22Rv1 (cell line): ENCODE results near the gene FRMD4B.

Source experiments
- ZFX ChIP-seq: fragments of 450-650 bp; IDR thresholded peaks from 2 replicates; pipeline ENCODE4 v1.6.1; 2017; ENCODE audit warnings: antibody characterized with exemption, borderline replicate concordance
- TF ChIP-seq, protein P1 (sequence below): fragments of 450-650 bp; IDR thresholded peaks from 2 replicates; pipeline ENCODE4 v1.5.1; 2017; ENCODE audit warnings: mild to moderate bottlenecking

GRCh38 chr3:69408542-69408941 is 22.7 kb upstream of the FRMD4B start:
- TF ChIP-seq, protein P1, sequence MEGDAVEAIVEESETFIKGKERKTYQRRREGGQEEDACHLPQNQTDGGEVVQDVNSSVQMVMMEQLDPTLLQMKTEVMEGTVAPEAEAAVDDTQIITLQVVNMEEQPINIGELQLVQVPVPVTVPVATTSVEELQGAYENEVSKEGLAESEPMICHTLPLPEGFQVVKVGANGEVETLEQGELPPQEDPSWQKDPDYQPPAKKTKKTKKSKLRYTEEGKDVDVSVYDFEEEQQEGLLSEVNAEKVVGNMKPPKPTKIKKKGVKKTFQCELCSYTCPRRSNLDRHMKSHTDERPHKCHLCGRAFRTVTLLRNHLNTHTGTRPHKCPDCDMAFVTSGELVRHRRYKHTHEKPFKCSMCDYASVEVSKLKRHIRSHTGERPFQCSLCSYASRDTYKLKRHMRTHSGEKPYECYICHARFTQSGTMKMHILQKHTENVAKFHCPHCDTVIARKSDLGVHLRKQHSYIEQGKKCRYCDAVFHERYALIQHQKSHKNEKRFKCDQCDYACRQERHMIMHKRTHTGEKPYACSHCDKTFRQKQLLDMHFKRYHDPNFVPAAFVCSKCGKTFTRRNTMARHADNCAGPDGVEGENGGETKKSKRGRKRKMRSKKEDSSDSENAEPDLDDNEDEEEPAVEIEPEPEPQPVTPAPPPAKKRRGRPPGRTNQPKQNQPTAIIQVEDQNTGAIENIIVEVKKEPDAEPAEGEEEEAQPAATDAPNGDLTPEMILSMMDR, result no peak
- TF ChIP-seq ZFX, result no peak
